ENCODE results near the gene ZNF778. TPM values are rescaled to one million over a fixed set of nuclear protein-coding genes. Genes with fewer than 3 reads are reported as not detected.

ZNF778 gene
- total and polyA plus RNA-seq, 11 donors, result 1.6 to 14.6 (median 9.2) TPM

DNA sequence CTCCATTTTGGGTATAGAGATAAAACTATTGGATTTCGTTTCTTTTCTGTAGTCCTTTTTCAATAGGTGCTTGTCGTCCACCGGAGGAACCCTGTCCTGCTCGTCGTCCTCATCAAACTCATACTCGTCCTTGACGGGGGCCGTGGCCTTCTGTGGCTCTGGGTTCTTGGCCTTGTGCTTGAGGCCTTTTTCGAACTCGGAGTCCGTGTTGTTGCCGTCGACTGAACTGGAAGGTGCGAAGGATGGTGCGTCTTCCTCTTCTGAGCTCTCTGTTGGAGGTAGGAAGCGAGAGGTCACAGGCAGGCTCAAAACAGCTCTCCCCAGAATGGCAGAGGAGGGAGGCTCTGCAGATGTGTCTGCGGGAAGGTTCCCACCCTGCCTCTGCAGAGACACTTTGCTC, 67.9 kb downstream of the ZNF778 start:
- WGBS, 4 donors, result 91 to 96% (median 94%) methylated on average over 17 of the region's 17 CpGs
- H3K9me3 ChIP-seq, result no peaks in the 10 kb centered on the region

DNA sequence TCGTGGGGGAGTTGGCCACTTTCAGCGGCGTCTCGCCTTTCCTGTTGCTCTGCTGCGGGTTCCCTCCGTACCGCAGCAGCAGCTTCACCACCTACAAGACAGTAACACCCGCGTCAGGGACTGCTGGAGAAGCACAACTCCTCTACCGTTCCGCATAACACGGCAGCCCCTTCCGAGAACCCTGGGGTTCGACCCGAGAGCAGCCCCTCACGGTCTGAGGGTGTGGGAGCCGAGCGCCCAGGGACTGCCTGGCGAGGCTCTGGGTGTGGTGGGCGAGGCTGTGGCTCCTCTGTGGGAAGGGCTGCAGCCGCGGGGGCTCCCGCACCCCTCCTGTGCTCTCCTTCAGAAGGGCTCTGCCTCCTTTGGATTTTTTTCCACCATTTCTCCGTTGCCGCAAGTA, 68.6 kb downstream of the ZNF778 start:
- no peak overlapping the region for H3K27ac ChIP-seq
- peaks cover 5 to 93% (median 81%) of the 10 kb centered on the region in 9 donors for H3K36me3 ChIP-seq
- peak in 1 of 5 donors; percentile 30 for DNase-seq
- intact Hi-C loops (cut with DNase I), result loop anchor here in 3 of 10 donors (5.0 kb wide), 2 partner anchors 44 to 344 kb away; no protein-coding TSS in a partner anchor
- no peaks in the 10 kb centered on the region for H3K27me3 ChIP-seq
- no peak for ATAC-seq
- no peak overlapping the region for H3K4me3 ChIP-seq
- TF ChIP-seq, protein P1, sequence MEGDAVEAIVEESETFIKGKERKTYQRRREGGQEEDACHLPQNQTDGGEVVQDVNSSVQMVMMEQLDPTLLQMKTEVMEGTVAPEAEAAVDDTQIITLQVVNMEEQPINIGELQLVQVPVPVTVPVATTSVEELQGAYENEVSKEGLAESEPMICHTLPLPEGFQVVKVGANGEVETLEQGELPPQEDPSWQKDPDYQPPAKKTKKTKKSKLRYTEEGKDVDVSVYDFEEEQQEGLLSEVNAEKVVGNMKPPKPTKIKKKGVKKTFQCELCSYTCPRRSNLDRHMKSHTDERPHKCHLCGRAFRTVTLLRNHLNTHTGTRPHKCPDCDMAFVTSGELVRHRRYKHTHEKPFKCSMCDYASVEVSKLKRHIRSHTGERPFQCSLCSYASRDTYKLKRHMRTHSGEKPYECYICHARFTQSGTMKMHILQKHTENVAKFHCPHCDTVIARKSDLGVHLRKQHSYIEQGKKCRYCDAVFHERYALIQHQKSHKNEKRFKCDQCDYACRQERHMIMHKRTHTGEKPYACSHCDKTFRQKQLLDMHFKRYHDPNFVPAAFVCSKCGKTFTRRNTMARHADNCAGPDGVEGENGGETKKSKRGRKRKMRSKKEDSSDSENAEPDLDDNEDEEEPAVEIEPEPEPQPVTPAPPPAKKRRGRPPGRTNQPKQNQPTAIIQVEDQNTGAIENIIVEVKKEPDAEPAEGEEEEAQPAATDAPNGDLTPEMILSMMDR (IDR thresholded peaks at IDR 0.05), result no peak
- TF ChIP-seq POLR2A (IDR thresholded peaks at IDR 0.05), result no peak
- WGBS, 4 donors, result 91 to 93% (median 92%) methylated on average over 7 to 25 of the region's 25 CpGs
- H3K4me1 ChIP-seq, result peaks cover 0 to 6% (median 0%) of the 10 kb centered on the region in 12 donors
- H3K9me3 ChIP-seq, result no peaks in the 10 kb centered on the region

More for the DNA sequence above, 67.9 kb downstream of the ZNF778 start:
- DNase-seq (no peak), ATAC-seq (no peak)
- H3K4me3 ChIP-seq, result no peak overlapping the region
- intact Hi-C loops (cut with DNase I), result loop anchor here in 3 of 10 donors (5.0 kb wide), 2 partner anchors 43 to 343 kb away; no protein-coding TSS in a partner anchor
- H3K4me1 ChIP-seq, result peaks cover 0 to 6% (median 0%) of the 10 kb centered on the region in 12 donors
- H3K36me3 ChIP-seq, result peaks cover 5 to 94% (median 85%) of the 10 kb centered on the region in 9 donors
- no peak overlapping the region for H3K27ac ChIP-seq
- H3K27me3 ChIP-seq, result no peaks in the 10 kb centered on the region
- TF ChIP-seq POLR2A (IDR thresholded peaks at IDR 0.05), result no peak
- TF ChIP-seq, protein P1 (IDR thresholded peaks at IDR 0.05), result no peak

Other genes with a start within 250 kb of the ZNF778 start
- gene CBFA2T3, start 240.5 kb upstream of the ZNF778 start, total RNA-seq, result 10 to 100 TPM in 2 of 9 donors, 1 to 10 TPM in 7; 5.0 to 12.0 (median 5.8) TPM
- 10 to 100 TPM in 1 of 2 donors, 1 to 10 TPM in 1; 5.5 to 11.1 TPM for gene CBFA2T3, start 240.5 kb upstream of the ZNF778 start, polyA plus RNA-seq
- 10 to 100 TPM; 10.3 to 26.3 (median 19.3) TPM for gene ACSF3, start 123.9 kb upstream of the ZNF778 start, total RNA-seq
- gene ACSF3, start 123.9 kb upstream of the ZNF778 start, polyA plus RNA-seq, result 10 to 100 TPM; 12.2 to 22.9 TPM
- under 1 TPM in 2 of 9 donors, not detected in 7; 0.16 to 0.32 TPM for gene CDH15, start 46.0 kb upstream of the ZNF778 start, total RNA-seq
- under 1 TPM in 1 of 2 donors, not detected in 1; 0.18 TPM for gene CDH15, start 46.0 kb upstream of the ZNF778 start, polyA plus RNA-seq
- not detected for gene SLC22A31, start 17.2 kb upstream of the ZNF778 start, total RNA-seq
- under 1 TPM in 1 of 2 donors, not detected in 1; 0.07 TPM for gene SLC22A31, start 17.2 kb upstream of the ZNF778 start, polyA plus RNA-seq